Measurements from ENCODE around the gene WDR19. TPM values are rescaled to one million over a fixed set of nuclear protein-coding genes. Genes with fewer than 3 reads are reported as not detected.

Gene WDR19
- total and polyA plus RNA-seq, 2 of the 4 experiments (the other 2 are of a cell fraction) = 16.0 to 22.6 TPM

GRCh38 chr4:39319676-39320075 is 137.3 kb downstream of the WDR19 start:
- H3K4me3 ChIP-seq (ENCODE audit: insufficient read depth, low read depth, low read length) = no peak overlapping the region
- no peak overlapping the region; the same call in 1 of the 2 replicates for H3K23ac ChIP-seq (ENCODE audit: low read depth, low read length)
- no peak overlapping the region for H4K91ac ChIP-seq (ENCODE audit: insufficient read depth, low read depth, low read length)
- no peaks in the 10 kb centered on the region for H4K20me1 ChIP-seq (ENCODE audit: insufficient read depth, low read length)
- dilution Hi-C loops (cut with HindIII; ENCODE audit: low sequenced_read_pairs, unreplicated experiment) (no loop called here), intact Hi-C loops (cut with micrococcal nuclease) (loop anchor here (5.0 kb wide), 1 partner anchor 48 kb away; the partner anchor contains the start of gene RFC1), in situ Hi-C loops (cut with MboI; ENCODE audit: low sequenced_read_pairs) (no loop called here)
- no peak overlapping the region for H3K56ac ChIP-seq (ENCODE audit: extremely low read depth, insufficient read depth, low read length)
- peaks cover 6% of the 10 kb centered on the region for H3K36me3 ChIP-seq (ENCODE audit: control insufficient read depth, insufficient read depth, low read length)
- ChIA-PET CTCF (interaction anchor here (0.5 to 0.6 kb wide), 2 partner anchors 105 to 289 kb away, joined by 3 read pairs; no protein-coding TSS in a partner anchor), POLR2A (ENCODE audit: unreplicated experiment) (no interaction called here)
- H2AK5ac ChIP-seq (ENCODE audit: low read depth, low read length) = no peak overlapping the region
- H3K27ac ChIP-seq (ENCODE audit: insufficient read depth, low read length) = no peak overlapping the region; the same call in 1 of the 2 replicates
- H2BK20ac ChIP-seq (ENCODE audit: low read depth, low read length) = no peak overlapping the region
- peak; percentile 87 for ATAC-seq (ENCODE audit: low read depth)
- H3K9me3 ChIP-seq (ENCODE audit: control insufficient read depth, insufficient read depth, low read length) = no peaks in the 10 kb centered on the region
- no peaks in the 10 kb centered on the region for H3K27me3 ChIP-seq (ENCODE audit: control insufficient read depth, insufficient read depth, low read length)
- peak; percentile 90 for DNase-seq
- no peak overlapping the region for H4K5ac ChIP-seq (ENCODE audit: low read depth, low read length)
- no peak overlapping the region for H2BK15ac ChIP-seq (ENCODE audit: low read depth, low read length)
- H3K18ac ChIP-seq (ENCODE audit: low read depth, low read length) = no peak overlapping the region
- TF ChIP-seq MXI1 (IDR thresholded peaks at IDR 0.05; ENCODE audit: borderline replicate concordance, low read depth, low read length) (no peak), RAD21 (IDR thresholded peaks at IDR 0.05; ENCODE audit: low read length) (no peak), RFX5 (IDR thresholded peaks at IDR 0.05; ENCODE audit: low read depth, low read length) (no peak), CEBPB (IDR thresholded peaks at IDR 0.05; ENCODE audit: low read depth, low read length) (peak; percentile 86), FOS (IDR thresholded peaks at IDR 0.05; ENCODE audit: low read depth, low read length) (peak; percentile 60; the same call in 1 of the 2 replicates)
- TF ChIP-seq, protein P1, sequence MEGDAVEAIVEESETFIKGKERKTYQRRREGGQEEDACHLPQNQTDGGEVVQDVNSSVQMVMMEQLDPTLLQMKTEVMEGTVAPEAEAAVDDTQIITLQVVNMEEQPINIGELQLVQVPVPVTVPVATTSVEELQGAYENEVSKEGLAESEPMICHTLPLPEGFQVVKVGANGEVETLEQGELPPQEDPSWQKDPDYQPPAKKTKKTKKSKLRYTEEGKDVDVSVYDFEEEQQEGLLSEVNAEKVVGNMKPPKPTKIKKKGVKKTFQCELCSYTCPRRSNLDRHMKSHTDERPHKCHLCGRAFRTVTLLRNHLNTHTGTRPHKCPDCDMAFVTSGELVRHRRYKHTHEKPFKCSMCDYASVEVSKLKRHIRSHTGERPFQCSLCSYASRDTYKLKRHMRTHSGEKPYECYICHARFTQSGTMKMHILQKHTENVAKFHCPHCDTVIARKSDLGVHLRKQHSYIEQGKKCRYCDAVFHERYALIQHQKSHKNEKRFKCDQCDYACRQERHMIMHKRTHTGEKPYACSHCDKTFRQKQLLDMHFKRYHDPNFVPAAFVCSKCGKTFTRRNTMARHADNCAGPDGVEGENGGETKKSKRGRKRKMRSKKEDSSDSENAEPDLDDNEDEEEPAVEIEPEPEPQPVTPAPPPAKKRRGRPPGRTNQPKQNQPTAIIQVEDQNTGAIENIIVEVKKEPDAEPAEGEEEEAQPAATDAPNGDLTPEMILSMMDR (conservative IDR thresholded peaks at IDR 0.05; ENCODE audit: low read depth, low read length) = no peak
- WGBS, 2 experiments (ENCODE audit: extremely low coverage in 2 of 2, insufficient read length in 1 of 2) = no CpG with 5 or more reads among the region's 4 CpGs
- no peak overlapping the region for H3K9ac ChIP-seq (ENCODE audit: low read depth, low read length)
- H2BK120ac ChIP-seq (ENCODE audit: low read depth, low read length) = no peak overlapping the region
- H2AFZ ChIP-seq (replicated peaks; ENCODE audit: low read length, poor library complexity) = no peak overlapping the region
- H3K9me1 ChIP-seq (ENCODE audit: insufficient read depth, low read length) = peaks cover 9% of the 10 kb centered on the region
- H3K4ac ChIP-seq (ENCODE audit: low read depth, low read length) = 0 out of 2 replicates have a peak overlapping the region, but pooled peaks have one; percentile 32
- 0 out of 2 replicates have a peak overlapping the region, but pooled peaks have one; percentile 57 for H3K14ac ChIP-seq (replicated peaks; ENCODE audit: low read depth, low read length)
- no peak overlapping the region for H2AK9ac ChIP-seq (replicated peaks; ENCODE audit: low read depth, low read length, poor library complexity)
- no TSS peak for BruUV-seq (replicated peaks)
- H4K8ac ChIP-seq (ENCODE audit: low read depth in 2 of 2, low read length in 2 of 2) = no peak overlapping the region
- H3K4me1 ChIP-seq (ENCODE audit: control insufficient read depth, insufficient read depth, low read length) = peaks cover 6% of the 10 kb centered on the region; the same call in 1 of the 2 replicates
- H3K4me2 ChIP-seq (ENCODE audit: low read depth, low read length) = no peak overlapping the region
- H3K79me1 ChIP-seq (ENCODE audit: low read depth in 1 of 2, low read length in 2 of 2) = peaks cover 12 to 17% of the 10 kb centered on the region in 2 experiments; a peak in 3 of 4 replicates
- peak overlapping the region; percentile 87 for H2BK5ac ChIP-seq (ENCODE audit: low read depth, low read length, poor library complexity, severe bottlenecking)

Measured in IMR-90 (cell line).